A549 (cell line): ENCODE data around the gene DCLK2.

Source experiments
- CEBPB ChIP-seq, 2 experiments: fragments of >200 bp in 1 of 2; sonication (Bioruptor Twin) in 1 of 2; formaldehyde crosslinking in 1 of 2; IDR thresholded peaks; 2 replicates each; pipeline ENCODE4 v1.6.1; 2012 to 2016
- CHD4 ChIP-seq: fragments of 200-600 bp; sonication (generic); IDR thresholded peaks from 2 replicates; pipeline ENCODE4 v1.6.1; 2016; ENCODE audit warnings: antibody characterized with exemption, mild to moderate bottlenecking, borderline replicate concordance
- CTCF ChIP-seq: fragments of >200 bp; sonication (Bioruptor Twin); formaldehyde crosslinking; IDR thresholded peaks from 3 replicates; pipeline ENCODE4 v1.5.1; 2016
- EHMT2 ChIP-seq: fragments of 200-600 bp; sonication (generic); IDR thresholded peaks from 2 replicates; pipeline ENCODE4 v1.6.1; 2016; ENCODE audit warnings: antibody characterized with exemption, low read depth, mild to moderate bottlenecking, moderate library complexity
- EP300 ChIP-seq, 2 experiments: fragments of >200 bp; sonication (Bioruptor Twin); formaldehyde crosslinking; IDR thresholded peaks; 2 replicates in 1 of 2; 3 replicates in 1 of 2; pipeline ENCODE4 v1.6.1; 2016 to 2017
- MAFK ChIP-seq: fragments of 450-650 bp; IDR thresholded peaks from 2 replicates; pipeline ENCODE4 v1.6.1; 2014; ENCODE audit not compliant: partially characterized antibody
- RARB ChIP-seq: fragments of 250-450 bp; sonication (Bioruptor Pico); IDR thresholded peaks from 2 replicates; pipeline ENCODE4 v1.8.0; 2021; ENCODE audit warnings: mild to moderate bottlenecking, moderate library complexity
- TP53 ChIP-seq: fragments of 250-450 bp; sonication (Bioruptor Pico); IDR thresholded peaks from 2 replicates; pipeline ENCODE4 v1.5.0; 2021; ENCODE audit warnings: mild to moderate bottlenecking, moderate library complexity

DNA sequence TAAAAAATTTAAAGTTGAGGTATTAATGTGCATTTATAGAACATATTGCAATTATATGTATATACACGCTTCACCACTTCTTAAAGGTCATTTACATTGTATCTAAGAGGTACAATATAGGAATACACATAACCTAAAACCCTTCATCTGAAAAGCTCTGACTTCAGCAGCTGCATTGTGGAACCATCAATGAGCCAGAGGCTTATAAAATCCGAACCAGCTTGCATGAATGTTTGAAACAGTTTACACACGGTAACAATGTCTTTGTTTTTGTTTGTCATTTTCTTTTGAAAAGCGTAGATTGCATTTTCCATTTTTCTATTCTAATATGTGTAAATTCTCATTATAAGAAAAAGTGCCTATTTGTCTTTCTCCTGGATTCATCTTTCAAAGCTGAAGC, 221.6 kb downstream of the DCLK2 start:
- TF ChIP-seq EHMT2: no peak
- no peak for TF ChIP-seq CTCF
- TF ChIP-seq EP300 (IDR thresholded peaks at IDR 0.05): no peak
- TF ChIP-seq CHD4: no peak
- TF ChIP-seq TP53 (CRISPR knock-in tag): no peak
- TF ChIP-seq RARB (CRISPR knock-in tag): no peak
- no peak for TF ChIP-seq CEBPB (IDR thresholded peaks at IDR 0.05)
- TF ChIP-seq MAFK: no peak
